Measurements from ENCODE around the gene THRB. TPM values are rescaled to one million over a fixed set of nuclear protein-coding genes. Genes with fewer than 3 reads are reported as not detected.
"Not testable (repeated sequence)": the region's sequence is repeated elsewhere in the genome, so short reads cannot be mapped to it uniquely, and the experiment has no call there.

Gene THRB
- total and polyA plus RNA-seq, 8 donors = 2.1 to 12.4 (median 7.8) TPM

- intact Hi-C loops (cut with DNase I) = no loop called here
- FAIRE-seq = no peak
- no peaks in the 10 kb centered on the region for H3K9me3 ChIP-seq
- H3K4me3 ChIP-seq = no peak overlapping the region
- H3K36me3 ChIP-seq = no peaks in the 10 kb centered on the region
- DNase-seq = no peak
- TF ChIP-seq CTCF (IDR thresholded peaks at IDR 0.05) = no peak
- peak in 3 of 4 donors; percentile 56 to 77 (median 57) for ATAC-seq
- H3K4me1 ChIP-seq = peaks cover 0 to 18% (median 0%) of the 10 kb centered on the region in 3 donors
- 36 to 40% methylated on average over 5 of the region's 5 CpGs for WGBS, 2 donors
- H3K27me3 ChIP-seq = no peaks in the 10 kb centered on the region
- no peak overlapping the region for H3K27ac ChIP-seq
These were observed 60.6 kb downstream of the THRB start for GRCh38 chr3:24433838-24434591.

GRCh38 chr3:24432989-24433388 is 61.7 kb downstream of the THRB start:
- H3K4me3 ChIP-seq = no peak overlapping the region
- FAIRE-seq (no peak), ATAC-seq (no peak), DNase-seq (no peak)
- TF ChIP-seq CTCF (IDR thresholded peaks at IDR 0.05) = no peak
- H3K27me3 ChIP-seq = no peaks in the 10 kb centered on the region
- no peaks in the 10 kb centered on the region for H3K36me3 ChIP-seq
- H3K27ac ChIP-seq = no peak overlapping the region
- intact Hi-C loops (cut with DNase I) = no loop called here
- peaks cover 0 to 18% (median 0%) of the 10 kb centered on the region in 3 donors for H3K4me1 ChIP-seq
- no peaks in the 10 kb centered on the region for H3K9me3 ChIP-seq

GRCh38 chr3:24428481-24428880 is 66.2 kb downstream of the THRB start:
- no peaks in the 10 kb centered on the region for H3K36me3 ChIP-seq
- DNase-seq = no peak
- no peaks in the 10 kb centered on the region for H3K27me3 ChIP-seq
- H3K27ac ChIP-seq = no peak overlapping the region
- H3K4me1 ChIP-seq = peaks cover 0 to 3% (median 0%) of the 10 kb centered on the region in 3 donors
- TF ChIP-seq CTCF (IDR thresholded peaks at IDR 0.05) = no peak
- FAIRE-seq = no peak
- H3K9me3 ChIP-seq = no peaks in the 10 kb centered on the region
- intact Hi-C loops (cut with DNase I) = no loop called here
- ATAC-seq = peak in 1 of 4 donors; percentile 43
- 56 to 64% methylated on average over 2 of the region's 2 CpGs for WGBS, 2 donors
- no peak overlapping the region for H3K4me3 ChIP-seq

- TF ChIP-seq CTCF (IDR thresholded peaks at IDR 0.05) = no peak
- intact Hi-C loops (cut with DNase I) = no loop called here
- no peaks in the 10 kb centered on the region for H3K36me3 ChIP-seq
- FAIRE-seq = no peak
- H3K9me3 ChIP-seq = no peaks in the 10 kb centered on the region
- no peak overlapping the region for H3K4me3 ChIP-seq
- H3K4me1 ChIP-seq = no peaks in the 10 kb centered on the region
- no peak overlapping the region for H3K27ac ChIP-seq
- no peak for ATAC-seq
- WGBS, 2 donors = 92 to 94% methylated on average over 2 of the region's 2 CpGs
- DNase-seq = no peak
- no peaks in the 10 kb centered on the region for H3K27me3 ChIP-seq
These were observed 67.8 kb downstream of the THRB start for GRCh38 chr3:24426896-24427295.

GRCh38 chr3:24420829-24421228 is 73.8 kb downstream of the THRB start:
- 82 to 89% methylated on average over 1 of the region's 1 CpG for WGBS, 2 donors

More at GRCh38 chr3:24420829-24421228, 73.8 kb downstream of the THRB start:
- H3K4me1 ChIP-seq; H3K27me3 ChIP-seq; ATAC-seq; intact Hi-C loops (cut with DNase I); H3K27ac ChIP-seq; DNase-seq; H3K4me3 ChIP-seq; FAIRE-seq; H3K36me3 ChIP-seq; H3K9me3 ChIP-seq: not testable (repeated sequence)
